Omental fat pad (tissue), 4 donors: Measurements from ENCODE around the gene GTF2H4. TPM values are rescaled to one million over a fixed set of nuclear protein-coding genes. Genes with fewer than 3 reads are reported as not detected.
"Not testable (repeated sequence)": the region's sequence is repeated elsewhere in the genome, so short reads cannot be mapped to it uniquely, and the experiment has no call there.

Experiments
- ATAC-seq: fragments of 150-250 bp; one replicate; pipeline ENCODE4 v1.9.1; 2016; ENCODE audit warnings: mild to moderate bottlenecking, moderate library complexity; ENCODE audit not compliant: low FRiP score
- DNase-seq: peaks from one replicate; pipeline ENCODE4 v3.0.0-alpha.2; 2019; ENCODE audit warnings: low spot score
- total RNA-seq, 4 donors: library from RNA; depleted of rRNA; stranded (reverse); fragments of >200 nt; gene quantifications; one replicate each; pipeline ENCODE4 v1.1.0, GENCODE V29; 2016
- TF ChIP-seq, protein P1 (sequence below), 3 donors: fragments of 450-650 bp; IDR thresholded peaks; one replicate each; pipeline ENCODE4 v1.5.1; 2016 to 2017; ENCODE audit warnings: antibody characterized with exemption in 3 of 3, mild to moderate bottlenecking in 3 of 3, moderate library complexity in 2 of 3

GTF2H4 gene
- total RNA-seq, 4 donors from 2014 or later: 10.3 to 22.2 (median 14.7) TPM

DNA sequence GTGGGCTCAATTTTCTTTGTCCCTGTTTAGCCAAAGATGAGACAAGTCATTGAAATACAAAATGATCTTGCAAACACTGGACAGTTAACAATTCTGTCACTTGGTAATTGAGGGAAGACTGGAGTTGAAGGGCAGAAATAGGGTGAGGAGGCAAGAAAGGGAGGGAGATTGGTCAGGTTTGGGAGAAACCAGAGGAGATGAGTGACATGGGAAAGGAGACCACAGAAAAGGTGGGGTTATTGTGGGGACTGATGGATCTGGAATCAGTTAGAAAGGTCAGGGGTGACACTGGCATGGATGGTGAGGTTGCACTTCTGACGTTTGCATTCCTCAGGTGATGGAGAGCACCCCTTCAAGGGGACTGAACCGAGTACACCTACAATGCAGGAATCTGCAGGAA, 693 bp downstream of the GTF2H4 start:
- DNase-seq (no peak), ATAC-seq (no peak)
- TF ChIP-seq, protein P1, sequence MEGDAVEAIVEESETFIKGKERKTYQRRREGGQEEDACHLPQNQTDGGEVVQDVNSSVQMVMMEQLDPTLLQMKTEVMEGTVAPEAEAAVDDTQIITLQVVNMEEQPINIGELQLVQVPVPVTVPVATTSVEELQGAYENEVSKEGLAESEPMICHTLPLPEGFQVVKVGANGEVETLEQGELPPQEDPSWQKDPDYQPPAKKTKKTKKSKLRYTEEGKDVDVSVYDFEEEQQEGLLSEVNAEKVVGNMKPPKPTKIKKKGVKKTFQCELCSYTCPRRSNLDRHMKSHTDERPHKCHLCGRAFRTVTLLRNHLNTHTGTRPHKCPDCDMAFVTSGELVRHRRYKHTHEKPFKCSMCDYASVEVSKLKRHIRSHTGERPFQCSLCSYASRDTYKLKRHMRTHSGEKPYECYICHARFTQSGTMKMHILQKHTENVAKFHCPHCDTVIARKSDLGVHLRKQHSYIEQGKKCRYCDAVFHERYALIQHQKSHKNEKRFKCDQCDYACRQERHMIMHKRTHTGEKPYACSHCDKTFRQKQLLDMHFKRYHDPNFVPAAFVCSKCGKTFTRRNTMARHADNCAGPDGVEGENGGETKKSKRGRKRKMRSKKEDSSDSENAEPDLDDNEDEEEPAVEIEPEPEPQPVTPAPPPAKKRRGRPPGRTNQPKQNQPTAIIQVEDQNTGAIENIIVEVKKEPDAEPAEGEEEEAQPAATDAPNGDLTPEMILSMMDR (IDR thresholded peaks at IDR 0.05): no peak

DNA sequence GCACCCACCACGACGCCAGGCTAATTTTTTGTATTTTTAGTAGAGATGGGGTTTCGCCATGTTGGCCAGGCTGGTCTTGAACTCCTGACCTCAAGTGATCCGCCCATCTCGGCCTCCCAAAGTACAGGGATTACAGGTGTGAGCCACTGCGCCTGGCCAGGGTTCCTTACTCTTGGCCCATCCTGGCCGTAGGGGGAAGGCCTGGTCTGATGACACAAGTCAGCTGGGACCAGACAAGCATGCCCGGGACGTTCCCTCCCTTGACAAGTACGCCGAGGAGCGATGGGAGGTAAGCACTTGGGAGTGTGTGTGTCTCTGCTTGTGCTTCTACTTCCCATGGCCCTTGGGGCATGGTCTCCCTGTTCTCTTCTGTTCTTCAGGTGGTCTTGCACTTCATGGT, 2.5 kb downstream of the GTF2H4 start:
- ATAC-seq, DNase-seq: not testable (repeated sequence)

DNA sequence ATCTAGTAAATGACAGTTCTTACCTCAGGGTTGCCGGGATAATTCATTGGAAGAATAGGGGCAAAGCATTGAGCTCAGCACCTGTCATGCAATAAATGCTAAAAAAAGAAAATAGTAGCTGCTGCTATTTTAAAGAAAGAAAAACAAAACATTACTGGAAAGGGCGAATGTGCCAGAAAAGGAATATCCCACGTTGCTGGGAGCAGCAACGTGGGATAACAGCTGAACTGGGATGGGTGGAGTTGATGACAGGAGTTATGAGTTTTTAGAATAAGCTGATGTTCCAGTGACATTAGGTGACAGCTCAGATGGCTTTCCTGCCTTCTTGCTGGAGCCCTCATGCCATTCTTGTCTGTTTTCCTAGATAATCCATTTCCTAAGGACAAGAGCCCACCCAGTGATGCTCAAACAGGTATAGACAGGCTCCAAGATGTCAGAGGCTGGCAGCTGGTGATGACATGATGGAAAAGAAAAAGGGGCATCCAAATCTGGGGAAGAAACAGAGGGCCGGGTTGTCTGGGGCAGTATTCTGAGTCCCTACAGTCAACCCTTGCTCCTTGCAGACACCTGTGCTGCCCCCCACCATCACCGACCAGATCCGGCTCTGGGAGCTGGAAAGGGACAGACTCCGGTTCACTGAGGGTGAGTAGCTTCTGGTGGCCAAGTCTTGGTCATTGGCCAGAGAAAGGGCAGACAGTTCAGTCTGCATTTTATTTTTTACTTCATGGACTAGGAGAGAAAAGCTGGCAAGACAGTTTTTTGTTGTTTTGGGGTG, 4.9 kb downstream of the GTF2H4 start:
- ATAC-seq (no peak), DNase-seq (no peak)
- TF ChIP-seq, protein P1 (IDR thresholded peaks at IDR 0.05): no peak

DNA sequence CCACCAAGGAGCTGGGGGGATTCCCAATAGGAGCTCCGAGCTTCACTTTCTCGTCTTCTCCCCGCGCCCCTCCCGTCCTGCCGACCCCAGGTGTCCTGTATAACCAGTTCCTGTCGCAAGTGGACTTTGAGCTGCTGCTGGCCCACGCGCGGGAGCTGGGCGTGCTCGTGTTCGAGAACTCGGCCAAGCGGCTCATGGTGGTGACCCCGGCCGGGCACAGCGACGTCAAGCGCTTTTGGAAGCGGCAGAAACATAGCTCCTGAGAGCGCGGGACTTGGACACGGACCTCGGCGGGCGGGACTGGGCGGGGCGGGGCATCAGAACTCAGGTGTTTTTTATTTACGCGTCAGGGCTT, 5.7 kb downstream of the GTF2H4 start:
- no peak for DNase-seq
- ATAC-seq: no peak
- TF ChIP-seq, protein P1 (IDR thresholded peaks at IDR 0.05): no peak

DNA sequence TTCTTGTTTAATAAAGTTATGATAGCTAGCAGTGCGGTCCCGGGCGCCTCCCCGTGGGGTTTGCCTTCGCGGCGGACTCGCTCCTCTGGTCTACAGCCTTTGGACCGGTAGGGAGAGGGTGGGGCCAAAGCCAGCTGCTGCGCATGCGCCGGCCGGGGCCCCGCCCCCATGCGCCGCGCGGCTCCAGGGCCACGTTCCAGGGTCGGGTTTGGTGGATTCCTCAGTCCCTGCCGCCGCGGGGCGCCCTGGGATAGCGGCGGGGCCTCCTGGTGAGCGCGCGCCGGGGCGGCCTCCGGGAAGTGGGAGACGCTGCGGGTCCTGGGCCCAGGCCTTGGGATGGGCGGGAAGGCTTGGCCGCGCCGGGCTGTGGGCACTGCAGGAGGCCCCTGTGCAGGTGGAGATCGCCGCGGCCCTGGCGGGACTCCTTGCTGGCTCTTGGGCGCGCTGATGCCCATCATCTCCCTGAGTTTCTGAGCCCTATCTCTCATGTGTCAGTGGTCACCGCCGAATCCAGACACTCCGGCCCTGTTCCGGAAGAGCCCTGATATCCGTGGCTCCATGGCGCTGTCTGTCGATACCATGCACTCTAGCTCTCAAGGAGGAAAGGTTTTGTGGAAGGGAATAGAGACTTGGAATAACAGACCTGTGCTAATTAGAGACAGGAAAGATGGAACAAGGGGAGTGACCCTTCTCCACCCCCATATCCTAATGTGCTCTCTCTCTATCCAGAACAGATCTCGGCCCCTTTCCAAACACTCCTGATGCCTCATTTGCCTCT, 6.3 kb downstream of the GTF2H4 start, which contains the start of gene VARS2:
Gene VARS2 (plus strand): TSS at position 163 of the 778 bp plus-strand sequence. CDS start 599 bp downstream, at position 762.
- ATAC-seq: peak; percentile 95
- TF ChIP-seq, protein P1 (IDR thresholded peaks at IDR 0.05): no peak

DNA sequence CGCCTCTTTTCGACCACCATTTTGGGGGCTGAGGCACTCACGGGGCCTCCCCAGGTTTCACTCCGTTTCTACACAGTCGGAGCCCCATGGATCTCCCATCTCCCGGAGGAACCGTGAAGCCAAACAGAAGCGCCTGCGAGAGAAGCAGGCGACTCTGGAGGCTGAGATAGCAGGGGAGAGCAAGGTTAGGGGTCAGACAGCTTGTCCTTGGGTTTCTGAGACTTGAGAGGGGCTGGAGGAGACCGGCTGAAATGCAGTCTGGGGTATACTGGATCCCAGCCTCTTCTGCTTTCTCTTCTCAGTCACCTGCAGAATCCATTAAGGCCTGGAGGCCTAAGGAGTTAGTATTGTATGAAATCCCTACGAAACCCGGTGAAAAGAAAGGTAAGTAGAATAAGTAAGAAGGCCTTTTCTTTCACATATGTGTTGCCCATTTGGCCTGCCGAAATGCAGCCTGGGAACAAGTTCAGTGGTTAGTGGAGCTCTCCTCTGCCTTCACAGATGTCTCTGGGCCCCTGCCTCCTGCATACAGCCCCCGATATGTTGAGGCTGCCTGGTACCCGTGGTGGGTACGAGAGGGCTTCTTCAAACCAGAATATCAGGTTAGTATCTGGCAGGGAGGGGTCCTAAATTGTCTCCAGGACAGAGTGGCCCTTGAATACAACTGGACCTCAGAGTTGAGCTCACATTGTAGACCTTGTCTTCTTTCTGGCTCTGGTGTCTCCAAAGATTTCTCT, 7.0 kb downstream of the GTF2H4 start:
- TF ChIP-seq, protein P1 (IDR thresholded peaks at IDR 0.05): no peak
- DNase-seq: no peak
- no peak for ATAC-seq

More for the DNA sequence above, 6.3 kb downstream of the GTF2H4 start, which contains the start of gene VARS2:
- DNase-seq: peak; percentile 58

DNA sequence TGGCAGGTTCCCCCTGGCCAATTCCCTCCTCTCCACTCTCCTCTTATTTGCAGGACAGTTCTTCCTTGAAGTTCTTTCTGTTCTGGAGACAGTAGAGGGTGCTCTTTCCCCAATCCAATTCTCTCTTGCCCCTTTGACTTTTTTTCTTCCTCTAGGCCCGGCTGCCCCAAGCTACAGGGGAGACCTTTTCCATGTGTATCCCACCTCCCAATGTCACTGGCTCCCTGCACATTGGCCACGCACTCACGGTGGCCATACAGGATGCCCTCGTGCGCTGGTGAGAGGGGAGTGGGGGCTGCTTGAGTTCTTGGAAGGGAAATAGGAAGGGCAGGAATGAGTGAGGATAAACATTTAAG, 7.6 kb downstream of the GTF2H4 start:
- no peak for ATAC-seq
- TF ChIP-seq, protein P1 (IDR thresholded peaks at IDR 0.05): peak in 1 of 3 donors; percentile 10
- no peak for DNase-seq
